ENCODE data around the gene TBC1D5. TPM values are rescaled to one million over a fixed set of nuclear protein-coding genes. Genes with fewer than 3 reads are reported as not detected.
A peak's percentile ranks its signal among the peaks of the same experiment; 100 is the strongest.

The TBC1D5 gene
- total and polyA plus RNA-seq, 2 donors (not counting 1 experiment from before 2014, with no cell fraction given): 22.6 to 111 TPM

- 97% methylated on average over 3 of the region's 4 CpGs for WGBS (ENCODE audit: insufficient coverage)
- Histone ChIP-seq H4K20me1 (ENCODE audit: control insufficient read depth, insufficient read depth, low read length, poor library complexity, severe bottlenecking) (no peaks in the 10 kb centered on the region), H3K4me1 (ENCODE audit: control insufficient read depth in 2 of 2, insufficient read depth in 2 of 2, low read length in 2 of 2) (no peaks in the 10 kb centered on the region), H3K9ac (ENCODE audit: low read length) (no peak overlapping the region), H3K27me3 (replicated peaks in 1 of 4; ENCODE audit: control extremely low read depth in 1 of 4, control insufficient read depth in 3 of 4, insufficient read depth in 4 of 4, low read length in 3 of 4) (no peaks in the 10 kb centered on the region), H3K4me3 (ENCODE audit: control extremely low read depth in 1 of 5, extremely low read depth in 1 of 5, insufficient read depth in 1 of 5, low read depth in 2 of 5, low read length in 4 of 5) (no peak overlapping the region), H3K27ac (ENCODE audit: low read length in 2 of 2) (no peak overlapping the region), H3K9me3 (ENCODE audit: control extremely low read depth in 1 of 3, control insufficient read depth in 2 of 3, insufficient read depth in 1 of 3, low read length in 2 of 3) (peaks cover 0 to 41% (median 6%) of the 10 kb centered on the region in 3 donors), H3K79me2 (ENCODE audit: control insufficient read depth, insufficient read depth, low read length) (no peaks in the 10 kb centered on the region), H3K4me2 (replicated peaks; ENCODE audit: low read depth, low read length, poor library complexity, severe bottlenecking) (no peak overlapping the region), H3K36me3 (replicated peaks in 1 of 2; ENCODE audit: control extremely low read depth in 1 of 2, control insufficient read depth in 1 of 2, extremely low read depth in 1 of 2, insufficient read depth in 2 of 2, low read length in 1 of 2) (peaks cover 0 to 46% of the 10 kb centered on the region in 2 experiments), H2AFZ (ENCODE audit: insufficient read depth, low read depth, low read length, poor library complexity, severe bottlenecking) (no peak overlapping the region)
- intact Hi-C loops (cut with micrococcal nuclease): no loop called here
- no peak overlapping the region for H3K4me3 Mint-ChIP-seq
- ATAC-seq (ENCODE audit: low read depth): no peak
- no peaks in the 10 kb centered on the region for H3K27me3 Mint-ChIP-seq
- H3K9me3 Mint-ChIP-seq (ENCODE audit: insufficient read depth): peaks cover 3% of the 10 kb centered on the region
- no peaks in the 10 kb centered on the region for H3K4me1 Mint-ChIP-seq
- no peak for DNase-seq
- no peak overlapping the region for H3K27ac Mint-ChIP-seq
- ChIA-PET CTCF (no interaction called here), POLR2A (no interaction called here)
- no peak for TF ChIP-seq EZH2 (IDR thresholded peaks at IDR 0.05; ENCODE audit: borderline replicate concordance, insufficient read depth, low read depth, low read length, poor library complexity, severe bottlenecking)
- TF ChIP-seq CTCF (IDR thresholded peaks at IDR 0.05): no peak
Observed at GRCh38 chr3:17153209-17153608, 589.2 kb downstream of the TBC1D5 start.

- Histone ChIP-seq H2AFZ (ENCODE audit: insufficient read depth, low read depth, low read length, poor library complexity, severe bottlenecking) (no peak overlapping the region), H3K79me2 (ENCODE audit: control insufficient read depth, insufficient read depth, low read length) (no peaks in the 10 kb centered on the region), H3K9ac (ENCODE audit: low read length) (no peak overlapping the region), H3K4me1 (ENCODE audit: control insufficient read depth in 2 of 2, insufficient read depth in 2 of 2, low read length in 2 of 2) (no peaks in the 10 kb centered on the region), H3K27me3 (replicated peaks in 1 of 4; ENCODE audit: control extremely low read depth in 1 of 4, control insufficient read depth in 3 of 4, insufficient read depth in 4 of 4, low read length in 3 of 4) (no peaks in the 10 kb centered on the region), H3K4me3 (ENCODE audit: control extremely low read depth in 1 of 5, extremely low read depth in 1 of 5, insufficient read depth in 1 of 5, low read depth in 2 of 5, low read length in 4 of 5) (no peak overlapping the region), H3K27ac (ENCODE audit: low read length in 2 of 2) (no peak overlapping the region), H3K9me3 (ENCODE audit: control extremely low read depth in 1 of 3, control insufficient read depth in 2 of 3, insufficient read depth in 1 of 3, low read length in 2 of 3) (peaks cover 0 to 41% (median 6%) of the 10 kb centered on the region in 3 donors), H3K4me2 (replicated peaks; ENCODE audit: low read depth, low read length, poor library complexity, severe bottlenecking) (no peak overlapping the region), H4K20me1 (ENCODE audit: control insufficient read depth, insufficient read depth, low read length, poor library complexity, severe bottlenecking) (no peaks in the 10 kb centered on the region), H3K36me3 (replicated peaks in 1 of 2; ENCODE audit: control extremely low read depth in 1 of 2, control insufficient read depth in 1 of 2, extremely low read depth in 1 of 2, insufficient read depth in 2 of 2, low read length in 1 of 2) (peaks cover 0 to 35% of the 10 kb centered on the region in 2 experiments)
- DNase-seq (no peak), ATAC-seq (ENCODE audit: low read depth) (peak; percentile 36)
- intact Hi-C loops (cut with micrococcal nuclease): no loop called here
- ChIA-PET CTCF (no interaction called here), POLR2A (no interaction called here)
- Mint-ChIP-seq H3K9me3 (ENCODE audit: insufficient read depth) (peaks cover 3% of the 10 kb centered on the region), H3K27ac (no peak overlapping the region), H3K4me3 (no peak overlapping the region), H3K4me1 (no peaks in the 10 kb centered on the region), H3K27me3 (no peaks in the 10 kb centered on the region)
- TF ChIP-seq CTCF (IDR thresholded peaks at IDR 0.05) (no peak), EZH2 (IDR thresholded peaks at IDR 0.05; ENCODE audit: borderline replicate concordance, insufficient read depth, low read depth, low read length, poor library complexity, severe bottlenecking) (no peak)
- 65% methylated on average over 16 of the region's 16 CpGs for WGBS (ENCODE audit: insufficient coverage)
Observed at GRCh38 chr3:17151598-17152373, 590.6 kb downstream of the TBC1D5 start.

Measured in B cell (primary cell).